ENCODE results near the gene ZNF786.
A peak's percentile ranks its signal among the peaks of the same experiment; 100 is the strongest.
"Not testable (repeated sequence)": the region's sequence is repeated elsewhere in the genome, so short reads cannot be mapped to it uniquely, and the experiment has no call there.

ZNF786 gene

GRCh38 chr7:149077594-149077993, 12.9 kb downstream of the ZNF786 start:
- no peak for DNase-seq (ENCODE audit: low spot score)

GRCh38 chr7:149075286-149075685, 15.2 kb downstream of the ZNF786 start:
- DNase-seq (ENCODE audit: low spot score) = no peak

GRCh38 chr7:149074116-149074885, 16.2 kb downstream of the ZNF786 start:
- DNase-seq (ENCODE audit: low spot score) = no peak

GRCh38 chr7:149072438-149072775, 18.1 kb downstream of the ZNF786 start:
- no peak for DNase-seq (ENCODE audit: low spot score)

- DNase-seq (ENCODE audit: low spot score) = peak; percentile 39
Measured at GRCh38 chr7:149071641-149072437, 18.7 kb downstream of the ZNF786 start.

- DNase-seq (ENCODE audit: low spot score) = no peak
Measured at GRCh38 chr7:149071182-149071635, 19.3 kb downstream of the ZNF786 start.

GRCh38 chr7:149070372-149071125, 20.0 kb downstream of the ZNF786 start:
- no peak for DNase-seq (ENCODE audit: low spot score)

- no peak for DNase-seq (ENCODE audit: low spot score)
Measured at GRCh38 chr7:149067869-149068268, 22.6 kb downstream of the ZNF786 start.

- no peak for DNase-seq (ENCODE audit: low spot score)
Measured at GRCh38 chr7:149063476-149063875, 27.0 kb downstream of the ZNF786 start.

GRCh38 chr7:149062217-149062899, 28.2 kb downstream of the ZNF786 start:
- not testable (repeated sequence) for DNase-seq (ENCODE audit: low spot score)

- no peak for DNase-seq (ENCODE audit: low spot score)
Measured at GRCh38 chr7:149060156-149060555, 30.4 kb downstream of the ZNF786 start.

GRCh38 chr7:149053885-149054284, 36.6 kb downstream of the ZNF786 start:
- DNase-seq (ENCODE audit: low spot score) = no peak

GRCh38 chr7:149053384-149053783, 37.1 kb downstream of the ZNF786 start:
- no peak for DNase-seq (ENCODE audit: low spot score)

- DNase-seq (ENCODE audit: low spot score) = no peak
Measured at GRCh38 chr7:149050941-149051340, 39.6 kb downstream of the ZNF786 start.

- no peak for DNase-seq (ENCODE audit: low spot score)
Measured at GRCh38 chr7:149048805-149049204, 41.7 kb downstream of the ZNF786 start.

GRCh38 chr7:149046416-149046815, 44.1 kb downstream of the ZNF786 start:
- DNase-seq (ENCODE audit: low spot score) = no peak

- DNase-seq (ENCODE audit: low spot score) = no peak
Measured at GRCh38 chr7:149043936-149044335, 46.6 kb downstream of the ZNF786 start.

- no peak for DNase-seq (ENCODE audit: low spot score)
Measured at GRCh38 chr7:149041350-149041749, 49.2 kb downstream of the ZNF786 start.

GRCh38 chr7:149038641-149039040, 51.9 kb downstream of the ZNF786 start:
- not testable (repeated sequence) for DNase-seq (ENCODE audit: low spot score)

- DNase-seq (ENCODE audit: low spot score) = no peak
Measured at GRCh38 chr7:149036676-149037075, 53.8 kb downstream of the ZNF786 start.

GRCh38 chr7:149031353-149031910, 59.1 kb downstream of the ZNF786 start:
- DNase-seq (ENCODE audit: low spot score) = no peak

GRCh38 chr7:149030439-149030838, 60.1 kb downstream of the ZNF786 start:
- not testable (repeated sequence) for DNase-seq (ENCODE audit: low spot score)
